Mucosa of gallbladder (tissue), 1 donor: ENCODE measurements around the gene FBXO42. TPM values are rescaled to one million over a fixed set of nuclear protein-coding genes. Genes with fewer than 3 reads are reported as not detected.
"Not testable (repeated sequence)": the region's sequence is repeated elsewhere in the genome, so short reads cannot be mapped to it uniquely, and the experiment has no call there.

Experiments used
- DNase-seq: peaks from one replicate; pipeline ENCODE4 v3.0.0-alpha.2; 2020; ENCODE audit warnings: low spot score
- total RNA-seq: library from RNA; stranded (reverse); gene quantifications from one replicate; pipeline ENCODE4 v1.2.1, GENCODE V29; 2021
- donor health status: DM: no; HTN: no; CAD: no.

Gene FBXO42
- total RNA-seq, 1 donor from 2014 or later, result 20.8 TPM

- DNase-seq, result no peak
Measured at GRCh38 chr1:16372535-16373285, 20.4 kb upstream of the FBXO42 start.

GRCh38 chr1:16371725-16372124 is 19.4 kb upstream of the FBXO42 start:
- DNase-seq, result no peak

- DNase-seq, result no peak
Measured at GRCh38 chr1:16369821-16370220, 17.5 kb upstream of the FBXO42 start.

GRCh38 chr1:16367968-16368890 is 15.9 kb upstream of the FBXO42 start:
- no peak for DNase-seq

GRCh38 chr1:16367258-16367967 is 15.1 kb upstream of the FBXO42 start:
- DNase-seq, result peak; percentile 84

GRCh38 chr1:16366722-16367257 is 14.5 kb upstream of the FBXO42 start, which contains the start of gene SZRD1:
TSS of gene SZRD1 (plus strand) at chr1:16367242. CDS start at chr1:16367258, 16 bp downstream.
- peak; percentile 99 for DNase-seq

- not testable (repeated sequence) for DNase-seq
Measured at GRCh38 chr1:16365146-16365498, 12.8 kb upstream of the FBXO42 start.

GRCh38 chr1:16356867-16357266 is 4.6 kb upstream of the FBXO42 start:
- DNase-seq, result no peak

GRCh38 chr1:16354619-16355018 is 2.3 kb upstream of the FBXO42 start:
- no peak for DNase-seq

- DNase-seq, result no peak
Measured at GRCh38 chr1:16352842-16353535, 709 bp upstream of the FBXO42 start.

- DNase-seq, result no peak
Measured at GRCh38 chr1:16351456-16351993, 755 bp downstream of the FBXO42 start.

- no peak for DNase-seq
Measured at GRCh38 chr1:16349847-16350406, 2.4 kb downstream of the FBXO42 start.

- DNase-seq, result no peak
Measured at GRCh38 chr1:16348414-16349182, 3.7 kb downstream of the FBXO42 start.

- not testable (repeated sequence) for DNase-seq
Measured at GRCh38 chr1:16343276-16343675, 9.0 kb downstream of the FBXO42 start.

GRCh38 chr1:16342331-16343062 is 9.8 kb downstream of the FBXO42 start:
- no peak for DNase-seq

- DNase-seq, result no peak
Measured at GRCh38 chr1:16340673-16341072, 11.6 kb downstream of the FBXO42 start.

- DNase-seq, result no peak
Measured at GRCh38 chr1:16338961-16339360, 13.3 kb downstream of the FBXO42 start.

- no peak for DNase-seq
Measured at GRCh38 chr1:16334655-16335340, 17.5 kb downstream of the FBXO42 start.
